ENCODE results near the gene RFK. TPM values are rescaled to one million over a fixed set of nuclear protein-coding genes. Genes with fewer than 3 reads are reported as not detected.
A peak's percentile ranks its signal among the peaks of the same experiment; 100 is the strongest.
"Not testable (repeated sequence)": the region's sequence is repeated elsewhere in the genome, so short reads cannot be mapped to it uniquely, and the experiment has no call there.

The RFK gene
- total RNA-seq: 10 to 100 TPM; 18.4 to 23.5 TPM

GRCh38 chr9:76394195-76394959 lies at the start of gene RFK:
Gene RFK, minus strand, starts transcription at chr9:76394426. Its CDS starts 255 bp downstream, at chr9:76394171.
- TF ChIP-seq POLR2A (IDR thresholded peaks at IDR 0.05) (peak; percentile 52), CTCF (IDR thresholded peaks at IDR 0.05) (peak; percentile 10 to 72 (median 70)), POLR2AphosphoS5 (IDR thresholded peaks at IDR 0.05) (peak; percentile 50)
- H3K27ac ChIP-seq: peak within 1 kb of the TSS; percentile 85 to 93
- intact Hi-C loops (cut with DNase I): loop anchor here (10.0 kb wide), 1 partner anchor 500 kb away; the partner anchor contains the start of gene PCSK5
- peak; percentile 92 for DNase-seq (ENCODE audit: low spot score)
- no peaks in the 10 kb centered on the region for H3K9me3 ChIP-seq
- H3K4me1 ChIP-seq (replicated peaks): no peaks in the 10 kb centered on the region
- no peaks in the 10 kb centered on the region for H3K36me3 ChIP-seq
- H3K27me3 ChIP-seq (replicated peaks; ENCODE audit: insufficient read depth): no peaks in the 10 kb centered on the region
- under 1% methylated on average over 72 of the region's 81 CpGs for WGBS
- H3K4me3 ChIP-seq: peak within 1 kb of the TSS; percentile 65 to 72

GRCh38 chr9:76443887-76444286 lies 49.7 kb upstream of the RFK start:
- no peaks in the 10 kb centered on the region for H3K4me1 ChIP-seq (replicated peaks)
- WGBS: 45% methylated on average over 3 of the region's 3 CpGs
- H3K27ac ChIP-seq: no peak overlapping the region
- H3K4me3 ChIP-seq: no peak overlapping the region
- no peak for TF ChIP-seq CTCF (IDR thresholded peaks at IDR 0.05)
- TF ChIP-seq POLR2A (IDR thresholded peaks at IDR 0.05): no peak
- no peak for TF ChIP-seq POLR2AphosphoS5 (IDR thresholded peaks at IDR 0.05)
- DNase-seq (ENCODE audit: low spot score): no peak
- H3K27me3 ChIP-seq (replicated peaks; ENCODE audit: insufficient read depth): no peaks in the 10 kb centered on the region
- H3K9me3 ChIP-seq: no peaks in the 10 kb centered on the region
- intact Hi-C loops (cut with DNase I): loop anchor here (10.0 kb wide), 1 partner anchor 551 kb away; no protein-coding TSS in a partner anchor
- no peaks in the 10 kb centered on the region for H3K36me3 ChIP-seq

- intact Hi-C loops (cut with DNase I): loop anchor here (10.0 kb wide), 1 partner anchor 553 kb away; no protein-coding TSS in a partner anchor
- no peak overlapping the region for H3K27ac ChIP-seq
- WGBS: 91% methylated on average over 10 of the region's 10 CpGs
- H3K4me1 ChIP-seq (replicated peaks): no peaks in the 10 kb centered on the region
- no peak overlapping the region for H3K4me3 ChIP-seq
- no peaks in the 10 kb centered on the region for H3K9me3 ChIP-seq
- TF ChIP-seq POLR2A (IDR thresholded peaks at IDR 0.05) (no peak), POLR2AphosphoS5 (IDR thresholded peaks at IDR 0.05) (no peak), CTCF (IDR thresholded peaks at IDR 0.05) (no peak)
- no peaks in the 10 kb centered on the region for H3K27me3 ChIP-seq (replicated peaks; ENCODE audit: insufficient read depth)
- H3K36me3 ChIP-seq: no peaks in the 10 kb centered on the region
- DNase-seq (ENCODE audit: low spot score): no peak
Measured at GRCh38 chr9:76441551-76442322, 47.5 kb upstream of the RFK start.

- intact Hi-C loops (cut with DNase I): no loop called here
- WGBS: 95% methylated on average over 6 of the region's 6 CpGs
- no peak for DNase-seq (ENCODE audit: low spot score)
- Histone ChIP-seq H3K27ac (no peak overlapping the region), H3K27me3 (replicated peaks; ENCODE audit: insufficient read depth) (no peaks in the 10 kb centered on the region), H3K9me3 (no peaks in the 10 kb centered on the region), H3K4me1 (replicated peaks) (no peaks in the 10 kb centered on the region), H3K36me3 (no peaks in the 10 kb centered on the region), H3K4me3 (no peak overlapping the region)
- TF ChIP-seq CTCF (IDR thresholded peaks at IDR 0.05) (no peak), POLR2AphosphoS5 (IDR thresholded peaks at IDR 0.05) (no peak), POLR2A (IDR thresholded peaks at IDR 0.05) (no peak)
Measured at GRCh38 chr9:76438841-76439588, 44.8 kb upstream of the RFK start.

GRCh38 chr9:76437017-76437699 lies 42.9 kb upstream of the RFK start:
- DNase-seq (ENCODE audit: low spot score): not testable (repeated sequence)

GRCh38 chr9:76434897-76435296 lies 40.7 kb upstream of the RFK start:
- H3K27ac ChIP-seq; H3K27me3 ChIP-seq (replicated peaks; ENCODE audit: insufficient read depth); H3K9me3 ChIP-seq; intact Hi-C loops (cut with DNase I); H3K4me3 ChIP-seq; DNase-seq (ENCODE audit: low spot score); H3K4me1 ChIP-seq (replicated peaks); H3K36me3 ChIP-seq: not testable (repeated sequence)
- 93% methylated on average over 6 of the region's 6 CpGs for WGBS

More at GRCh38 chr9:76437017-76437699, 42.9 kb upstream of the RFK start:
- H3K4me1 ChIP-seq (replicated peaks); intact Hi-C loops (cut with DNase I); H3K27me3 ChIP-seq (replicated peaks; ENCODE audit: insufficient read depth); H3K36me3 ChIP-seq; H3K9me3 ChIP-seq; H3K4me3 ChIP-seq; H3K27ac ChIP-seq: not testable (repeated sequence)
- 77% methylated on average over 9 of the region's 9 CpGs for WGBS

Data from prostate gland (tissue), 2 donors.